Neutrophil (primary cell): ENCODE data around the gene IL20.

Experiments used
- H3K27ac ChIP-seq: fragments of 200-600 bp; sonication (generic); 2 replicates; pipeline ENCODE4 v1.5.1; 2016; ENCODE audit warnings: mild to moderate bottlenecking, moderate library complexity
- H3K27me3 ChIP-seq: fragments of 200-600 bp; sonication (generic); 2 replicates; pipeline ENCODE4 v1.6.0; 2016; ENCODE audit warnings: mild to moderate bottlenecking
- H3K36me3 ChIP-seq: fragments of 200-600 bp; sonication (generic); 2 replicates; pipeline ENCODE4 v1.5.1; 2017
- H3K4me1 ChIP-seq, 2 experiments: fragments of 200-600 bp in 1 of 2; sonication (generic) in 1 of 2; 1 replicate in 1 of 2; 2 replicates in 1 of 2; pipeline versions ENCODE4 v1.5.1 to v1.6.1; 2013 to 2016; ENCODE audit warnings: low read depth in 1 of 2, low read length in 1 of 2, mild to moderate bottlenecking in 1 of 2, moderate library complexity in 1 of 2; ENCODE audit not compliant: control insufficient read depth in 1 of 2, insufficient read depth in 1 of 2
- H3K4me3 ChIP-seq, 2 experiments: fragments of 200-600 bp in 1 of 2; sonication (generic) in 1 of 2; 1 replicate in 1 of 2; 2 replicates in 1 of 2; pipeline ENCODE4 v1.5.1; 2013 to 2016; ENCODE audit warnings: low read depth in 1 of 2, low read length in 1 of 2, mild to moderate bottlenecking in 1 of 2, moderate library complexity in 1 of 2
- H3K9me3 ChIP-seq: fragments of 200-600 bp; sonication (generic); 2 replicates; pipeline ENCODE4 v1.5.1; 2016
- TF ChIP-seq, protein P1 (sequence below): fragments of 200-600 bp; sonication (generic); IDR thresholded peaks from 2 replicates; pipeline ENCODE4 v1.5.1; 2016; ENCODE audit warnings: antibody characterized with exemption

Gene IL20

DNA sequence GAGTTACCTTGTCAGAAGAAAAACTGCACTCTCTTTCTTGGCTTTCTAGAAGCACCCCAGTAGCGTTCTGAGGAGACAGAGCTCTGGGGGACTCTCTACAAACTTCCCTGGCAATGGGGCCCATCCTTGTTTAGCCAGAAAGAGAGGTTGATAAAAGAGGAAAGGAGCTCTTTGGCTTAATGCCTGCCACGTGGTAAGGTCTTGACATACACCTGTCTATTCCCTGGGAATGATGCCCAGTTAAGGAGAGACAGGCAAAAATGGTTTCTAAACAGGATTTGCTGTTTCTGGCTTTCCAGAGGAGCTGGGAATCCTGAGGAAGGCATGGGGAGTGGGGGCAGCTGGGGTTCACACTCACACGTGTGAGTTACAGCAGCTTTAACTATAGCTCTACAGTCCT, 30.2 kb upstream of the IL20 start:
- Histone ChIP-seq H3K27ac (no peak overlapping the region), H3K9me3 (no peaks in the 10 kb centered on the region), H3K4me1 (no peaks in the 10 kb centered on the region), H3K27me3 (no peaks in the 10 kb centered on the region), H3K4me3 (no peak overlapping the region), H3K36me3 (no peaks in the 10 kb centered on the region)
- TF ChIP-seq, protein P1, sequence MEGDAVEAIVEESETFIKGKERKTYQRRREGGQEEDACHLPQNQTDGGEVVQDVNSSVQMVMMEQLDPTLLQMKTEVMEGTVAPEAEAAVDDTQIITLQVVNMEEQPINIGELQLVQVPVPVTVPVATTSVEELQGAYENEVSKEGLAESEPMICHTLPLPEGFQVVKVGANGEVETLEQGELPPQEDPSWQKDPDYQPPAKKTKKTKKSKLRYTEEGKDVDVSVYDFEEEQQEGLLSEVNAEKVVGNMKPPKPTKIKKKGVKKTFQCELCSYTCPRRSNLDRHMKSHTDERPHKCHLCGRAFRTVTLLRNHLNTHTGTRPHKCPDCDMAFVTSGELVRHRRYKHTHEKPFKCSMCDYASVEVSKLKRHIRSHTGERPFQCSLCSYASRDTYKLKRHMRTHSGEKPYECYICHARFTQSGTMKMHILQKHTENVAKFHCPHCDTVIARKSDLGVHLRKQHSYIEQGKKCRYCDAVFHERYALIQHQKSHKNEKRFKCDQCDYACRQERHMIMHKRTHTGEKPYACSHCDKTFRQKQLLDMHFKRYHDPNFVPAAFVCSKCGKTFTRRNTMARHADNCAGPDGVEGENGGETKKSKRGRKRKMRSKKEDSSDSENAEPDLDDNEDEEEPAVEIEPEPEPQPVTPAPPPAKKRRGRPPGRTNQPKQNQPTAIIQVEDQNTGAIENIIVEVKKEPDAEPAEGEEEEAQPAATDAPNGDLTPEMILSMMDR = no peak

DNA sequence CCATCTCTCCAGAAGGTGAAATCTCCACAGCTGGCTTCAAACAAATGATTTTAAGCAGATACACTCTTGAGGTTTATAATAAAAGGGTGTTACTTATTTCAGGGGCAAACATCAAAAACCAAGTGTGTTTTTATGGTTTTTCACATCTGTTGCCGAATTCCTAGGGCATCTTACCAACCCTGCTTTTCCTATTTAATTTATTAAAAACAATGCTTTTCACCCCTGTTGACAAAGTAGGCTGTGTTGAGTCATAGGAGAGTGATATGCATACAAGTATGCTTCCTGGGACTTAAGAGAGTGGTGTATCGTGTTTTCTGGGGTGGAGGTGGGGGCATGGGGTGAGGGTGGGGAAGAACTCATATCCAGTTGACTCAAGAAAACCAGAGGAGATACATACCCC, 29.3 kb upstream of the IL20 start:
- Histone ChIP-seq H3K27ac (no peak overlapping the region), H3K4me1 (no peaks in the 10 kb centered on the region), H3K27me3 (no peaks in the 10 kb centered on the region), H3K36me3 (no peaks in the 10 kb centered on the region), H3K4me3 (no peak overlapping the region), H3K9me3 (no peaks in the 10 kb centered on the region)
- TF ChIP-seq, protein P1 = no peak

DNA sequence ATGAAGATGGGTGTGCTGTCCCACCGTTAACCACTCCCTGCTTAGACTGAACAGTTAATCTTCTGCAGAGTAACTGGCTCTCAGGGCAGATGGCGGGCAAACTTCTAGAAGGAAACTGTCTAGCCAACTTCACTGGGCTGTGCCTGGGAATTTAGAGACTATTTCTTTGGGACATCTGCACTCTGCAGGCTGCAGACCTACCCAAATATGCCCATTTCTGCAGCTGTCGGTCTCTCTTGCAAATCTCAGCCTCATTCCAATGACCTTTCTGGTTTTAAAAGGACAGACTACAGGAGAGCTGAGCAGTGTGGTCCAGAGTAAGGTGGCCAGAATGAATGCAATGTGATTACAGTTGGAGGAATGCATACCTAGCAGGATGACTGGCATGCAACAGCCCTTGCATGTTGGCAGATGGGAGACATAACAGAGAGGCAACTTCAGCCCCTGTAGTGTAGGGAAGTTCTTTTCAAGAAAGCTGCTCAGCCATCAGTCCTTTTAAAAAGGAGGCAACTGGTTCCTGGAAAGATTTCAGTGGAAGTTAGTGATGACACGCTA, 26.3 kb upstream of the IL20 start:
- Histone ChIP-seq H3K36me3 (no peaks in the 10 kb centered on the region), H3K9me3 (no peaks in the 10 kb centered on the region), H3K27me3 (no peaks in the 10 kb centered on the region), H3K27ac (no peak overlapping the region), H3K4me3 (no peak overlapping the region), H3K4me1 (no peaks in the 10 kb centered on the region)
- TF ChIP-seq, protein P1 = no peak

DNA sequence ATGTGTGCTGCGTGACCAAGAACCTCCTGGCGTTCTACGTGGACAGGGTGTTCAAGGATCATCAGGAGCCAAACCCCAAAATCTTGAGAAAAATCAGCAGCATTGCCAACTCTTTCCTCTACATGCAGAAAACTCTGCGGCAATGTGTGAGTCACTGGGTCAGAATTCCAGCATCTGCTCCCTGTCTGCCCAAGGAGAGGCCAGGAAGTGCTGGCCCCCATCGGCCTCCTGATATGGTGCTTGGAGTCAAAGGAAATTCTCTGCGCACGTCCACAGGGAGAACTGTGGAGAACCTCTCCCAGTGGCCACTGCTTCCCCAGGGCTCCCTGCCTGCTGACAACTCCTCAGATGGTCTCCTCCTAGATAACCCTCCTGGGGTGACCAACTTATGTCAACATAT, 25.6 kb upstream of the IL20 start:
- Histone ChIP-seq H3K27me3 (no peaks in the 10 kb centered on the region), H3K4me3 (no peak overlapping the region), H3K4me1 (no peaks in the 10 kb centered on the region), H3K27ac (no peak overlapping the region), H3K9me3 (no peaks in the 10 kb centered on the region), H3K36me3 (no peaks in the 10 kb centered on the region)
- TF ChIP-seq, protein P1 = no peak

DNA sequence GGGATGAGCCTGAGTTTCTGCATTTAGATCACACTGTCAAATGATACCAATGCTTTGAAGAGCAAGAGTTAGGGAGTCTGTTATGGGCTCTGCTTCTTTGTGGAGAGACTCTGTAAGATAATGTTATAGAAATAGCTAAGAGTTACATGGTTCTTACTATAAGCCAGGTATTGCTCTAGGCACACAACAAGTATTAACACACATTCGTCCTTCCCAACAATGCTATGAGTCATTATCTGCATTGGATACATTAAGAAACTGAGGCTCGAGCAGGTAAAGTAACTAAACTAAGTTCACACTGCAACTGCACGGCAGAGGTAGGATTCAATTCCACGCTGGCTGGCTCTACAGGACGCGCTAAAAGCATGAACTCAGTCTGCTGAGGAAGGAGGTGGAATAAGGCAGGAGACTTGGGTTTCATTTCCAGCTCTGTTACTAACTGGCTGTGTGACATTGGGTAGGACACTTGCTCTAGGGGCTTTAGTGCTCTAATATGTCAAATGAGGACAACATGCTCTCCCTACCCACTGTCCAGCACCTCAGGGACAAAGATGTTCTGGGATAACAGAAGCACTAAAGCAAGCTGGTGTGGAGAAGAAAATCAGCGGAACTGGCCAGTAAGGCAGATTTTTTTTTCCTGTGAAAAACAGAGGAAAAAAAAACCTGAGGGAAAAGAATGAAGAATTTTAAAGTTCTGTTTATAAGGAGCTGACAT, 23.7 kb upstream of the IL20 start:
- TF ChIP-seq, protein P1 = no peak
- H3K27ac ChIP-seq = no peak overlapping the region
- no peak overlapping the region for H3K4me3 ChIP-seq
- H3K36me3 ChIP-seq = no peaks in the 10 kb centered on the region
- no peaks in the 10 kb centered on the region for H3K4me1 ChIP-seq
- no peaks in the 10 kb centered on the region for H3K27me3 ChIP-seq
- H3K9me3 ChIP-seq = no peaks in the 10 kb centered on the region
